ENCODE results near the gene CEACAM6. TPM values are rescaled to one million over a fixed set of nuclear protein-coding genes. Genes with fewer than 3 reads are reported as not detected.
"Not testable (repeated sequence)": the region's sequence is repeated elsewhere in the genome, so short reads cannot be mapped to it uniquely, and the experiment has no call there.

The CEACAM6 gene
- total RNA-seq, 1 donor, result not detected

GRCh38 chr19:41784312-41784711 lies 29.0 kb downstream of the CEACAM6 start:
- no peak for TF ChIP-seq CTCF (IDR thresholded peaks at IDR 0.05; ENCODE audit: insufficient read depth, low read length)
- DNase-seq (ENCODE audit: low read depth), result no peak
- no peak overlapping the region for H3K4me3 ChIP-seq (ENCODE audit: low read depth, low read length)

GRCh38 chr19:41784743-41785142 lies 29.4 kb downstream of the CEACAM6 start:
- no peak for TF ChIP-seq CTCF (IDR thresholded peaks at IDR 0.05; ENCODE audit: insufficient read depth, low read length)
- no peak overlapping the region for H3K4me3 ChIP-seq (ENCODE audit: low read depth, low read length)
- DNase-seq (ENCODE audit: low read depth), result no peak

GRCh38 chr19:41785653-41786052 lies 30.3 kb downstream of the CEACAM6 start:
- no peak overlapping the region for H3K4me3 ChIP-seq (ENCODE audit: low read depth, low read length)
- DNase-seq (ENCODE audit: low read depth), result peak; percentile 72
- TF ChIP-seq CTCF (IDR thresholded peaks at IDR 0.05; ENCODE audit: insufficient read depth, low read length), result peak; percentile 86

GRCh38 chr19:41787055-41787454 lies 31.7 kb downstream of the CEACAM6 start:
- no peak for TF ChIP-seq CTCF (IDR thresholded peaks at IDR 0.05; ENCODE audit: insufficient read depth, low read length)
- no peak for DNase-seq (ENCODE audit: low read depth)
- H3K4me3 ChIP-seq (ENCODE audit: low read depth, low read length), result no peak overlapping the region

- H3K4me3 ChIP-seq (ENCODE audit: low read depth, low read length); DNase-seq (ENCODE audit: low read depth): not testable (repeated sequence)
Observed at GRCh38 chr19:41788518-41788917, 33.2 kb downstream of the CEACAM6 start.

GRCh38 chr19:41789053-41789452 lies 33.7 kb downstream of the CEACAM6 start:
- not testable (repeated sequence) for DNase-seq (ENCODE audit: low read depth); H3K4me3 ChIP-seq (ENCODE audit: low read depth, low read length)

GRCh38 chr19:41792513-41793413 lies 37.4 kb downstream of the CEACAM6 start:
- peak; percentile 59 for DNase-seq (ENCODE audit: low read depth)
- H3K4me3 ChIP-seq (ENCODE audit: low read depth, low read length), result no peak overlapping the region
- peak; percentile 63 for TF ChIP-seq CTCF (IDR thresholded peaks at IDR 0.05; ENCODE audit: insufficient read depth, low read length)

GRCh38 chr19:41793414-41793727 lies 38.0 kb downstream of the CEACAM6 start:
- TF ChIP-seq CTCF (IDR thresholded peaks at IDR 0.05; ENCODE audit: insufficient read depth, low read length), result no peak
- no peak for DNase-seq (ENCODE audit: low read depth)
- H3K4me3 ChIP-seq (ENCODE audit: low read depth, low read length), result no peak overlapping the region
